Urinary bladder (tissue), 4 donors: Measurements from ENCODE around the gene LINC01488. TPM values are rescaled to one million over a fixed set of nuclear protein-coding genes. Genes with fewer than 3 reads are reported as not detected.

Experiments
- DNase-seq: peaks from one replicate; pipeline ENCODE4 v3.0.0-alpha.2; 2015; ENCODE audit errors: extremely low spot score
- H3K27ac ChIP-seq: one replicate; pipeline ENCODE4 v1.5.1; 2013; ENCODE audit warnings: low read depth, mild to moderate bottlenecking, moderate library complexity
- H3K36me3 ChIP-seq: one replicate; pipeline ENCODE4 v1.6.1; 2013; ENCODE audit warnings: mild to moderate bottlenecking, moderate library complexity; ENCODE audit not compliant: insufficient read depth
- H3K4me1 ChIP-seq: one replicate; pipeline ENCODE4 v1.6.1; 2013; ENCODE audit warnings: mild to moderate bottlenecking, moderate library complexity; ENCODE audit not compliant: insufficient read depth
- H3K4me3 ChIP-seq: one replicate; pipeline ENCODE4 v1.5.1; 2013; ENCODE audit warnings: low read depth, low read length
- WGBS: extraction: QIAGEN DNeasy Blood & Tissue Kit; methylation state at CpG from one replicate; pipeline ENCODE4 v1.1.7; 2013; 5-methylcytosine and 5-hydroxymethylcytosine counted together
- polyA plus RNA-seq: library from polyadenylated mRNA; stranded (reverse); fragments of 200-250 nt; gene quantifications from one replicate; pipeline ENCODE4 v1.2.3, GENCODE V29; 2013
- total RNA-seq: library from RNA; depleted of rRNA; stranded (reverse); fragments of >200 nt; gene quantifications from one replicate; pipeline ENCODE4 v1.2.3, GENCODE V29; 2014
- donor health status: healthy with polysubstance abuse.
- donor health status: healthy.

Gene LINC01488
- total and polyA plus RNA-seq, 2 donors, result 0.05 TPM; not detected in 1

- DNase-seq, result no peak
- no peaks in the 10 kb centered on the region for H3K4me1 ChIP-seq
- H3K4me3 ChIP-seq, result no peak overlapping the region
- H3K27ac ChIP-seq, result no peak overlapping the region
- no peaks in the 10 kb centered on the region for H3K36me3 ChIP-seq
- WGBS, result 81% methylated on average over 19 of the region's 19 CpGs
Observed at GRCh38 chr11:69530278-69531070, 49.0 kb downstream of the LINC01488 start.

- Histone ChIP-seq H3K4me3 (no peak overlapping the region), H3K4me1 (no peaks in the 10 kb centered on the region), H3K27ac (no peak overlapping the region), H3K36me3 (no peaks in the 10 kb centered on the region)
- 66% methylated on average over 12 of the region's 12 CpGs for WGBS
- no peak for DNase-seq
Observed at GRCh38 chr11:69531071-69531716, 49.7 kb downstream of the LINC01488 start.

DNA sequence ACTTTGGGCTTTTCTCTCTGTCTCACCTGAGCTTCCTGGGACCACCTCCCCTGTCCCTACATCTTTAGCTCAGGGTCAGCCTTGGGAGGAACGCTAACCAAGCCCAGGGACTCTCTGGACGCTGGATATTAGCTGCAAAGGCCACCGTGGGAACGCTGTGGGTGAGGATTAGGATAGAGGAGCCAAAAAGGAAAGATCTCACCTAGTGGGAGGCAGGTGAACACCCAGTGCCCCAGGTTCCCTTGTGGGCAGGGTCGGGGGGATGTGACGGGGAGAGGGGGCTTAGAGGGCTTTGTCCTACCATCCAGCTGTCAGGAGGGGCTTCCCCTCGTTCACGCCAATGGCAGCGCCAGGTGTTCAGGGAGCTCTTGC is 50.2 kb downstream of the LINC01488 start:
- 86% methylated on average over 9 of the region's 9 CpGs for WGBS
- Histone ChIP-seq H3K4me1 (no peaks in the 10 kb centered on the region), H3K36me3 (no peaks in the 10 kb centered on the region), H3K4me3 (no peak overlapping the region), H3K27ac (no peak overlapping the region)
- no peak for DNase-seq

GRCh38 chr11:69533296-69534165 is 52.1 kb downstream of the LINC01488 start:
- no peak for DNase-seq
- 72% methylated on average over 23 of the region's 23 CpGs for WGBS
- H3K4me1 ChIP-seq, result no peaks in the 10 kb centered on the region
- H3K36me3 ChIP-seq, result no peaks in the 10 kb centered on the region
- no peak overlapping the region for H3K27ac ChIP-seq
- no peak overlapping the region for H3K4me3 ChIP-seq

- Histone ChIP-seq H3K4me1 (no peaks in the 10 kb centered on the region), H3K36me3 (no peaks in the 10 kb centered on the region), H3K4me3 (no peak overlapping the region), H3K27ac (no peak overlapping the region)
- DNase-seq, result no peak
- 65% methylated on average over 14 of the region's 14 CpGs for WGBS
Observed at GRCh38 chr11:69534166-69534530, 52.7 kb downstream of the LINC01488 start.

GRCh38 chr11:69535908-69536307 is 54.4 kb downstream of the LINC01488 start:
- no peak overlapping the region for H3K4me3 ChIP-seq
- no peaks in the 10 kb centered on the region for H3K4me1 ChIP-seq
- no peak for DNase-seq
- no peaks in the 10 kb centered on the region for H3K36me3 ChIP-seq
- no peak overlapping the region for H3K27ac ChIP-seq
- WGBS, result 79% methylated on average over 7 of the region's 7 CpGs

- no peak overlapping the region for H3K27ac ChIP-seq
- no peak for DNase-seq
- 92% methylated on average over 9 of the region's 9 CpGs for WGBS
- H3K4me3 ChIP-seq, result no peak overlapping the region
- H3K36me3 ChIP-seq, result no peaks in the 10 kb centered on the region
- no peaks in the 10 kb centered on the region for H3K4me1 ChIP-seq
Observed at GRCh38 chr11:69536406-69536805, 54.9 kb downstream of the LINC01488 start.

DNA sequence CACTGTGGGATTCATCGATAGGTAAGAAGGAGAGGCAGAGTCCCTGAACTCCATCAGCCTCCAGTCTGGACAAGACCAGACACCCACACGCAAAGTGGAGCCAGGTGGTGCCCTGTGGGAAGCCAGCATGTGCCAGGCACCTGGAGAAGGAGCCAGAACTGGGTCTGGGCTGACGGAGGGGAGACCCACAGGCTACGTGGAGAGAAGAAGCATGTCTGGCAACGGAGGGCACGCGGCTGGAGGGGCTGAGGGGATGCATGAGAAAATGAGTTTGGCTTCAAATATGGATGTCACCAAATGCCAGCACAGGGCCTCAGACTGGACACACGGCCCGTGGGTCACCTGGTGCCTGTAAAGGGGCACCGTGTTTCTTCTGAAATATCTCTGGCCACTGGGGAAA is 55.7 kb downstream of the LINC01488 start:
- H3K4me1 ChIP-seq, result no peaks in the 10 kb centered on the region
- no peaks in the 10 kb centered on the region for H3K36me3 ChIP-seq
- DNase-seq, result no peak
- no peak overlapping the region for H3K4me3 ChIP-seq
- WGBS, result 93% methylated on average over 10 of the region's 10 CpGs
- no peak overlapping the region for H3K27ac ChIP-seq

GRCh38 chr11:69537855-69538640 is 56.6 kb downstream of the LINC01488 start:
- DNase-seq, result no peak
- no peak overlapping the region for H3K4me3 ChIP-seq
- H3K27ac ChIP-seq, result no peak overlapping the region
- H3K36me3 ChIP-seq, result no peaks in the 10 kb centered on the region
- H3K4me1 ChIP-seq, result no peaks in the 10 kb centered on the region
- WGBS, result 93% methylated on average over 12 of the region's 12 CpGs

DNA sequence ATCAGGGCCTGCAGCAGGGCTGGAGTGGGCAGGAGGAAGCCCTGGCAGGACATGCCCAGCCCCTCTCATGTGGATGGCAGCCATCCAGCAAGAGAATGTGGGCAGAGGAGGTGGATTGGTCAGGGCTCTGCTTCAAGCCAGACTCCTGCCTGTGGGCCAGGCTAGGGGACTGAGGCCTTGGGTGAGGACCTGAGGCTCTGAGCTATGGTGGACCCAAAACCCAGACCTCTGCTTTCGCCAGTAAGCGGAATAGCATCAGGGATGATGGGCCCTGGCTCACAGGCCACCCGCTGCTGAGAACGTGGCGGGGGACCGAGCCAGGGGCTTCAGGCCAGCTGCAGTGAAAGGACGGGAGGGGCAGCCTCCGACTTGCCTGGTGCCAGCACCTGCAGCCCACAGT is 57.4 kb downstream of the LINC01488 start:
- DNase-seq, result no peak
- Histone ChIP-seq H3K4me3 (no peak overlapping the region), H3K27ac (no peak overlapping the region), H3K4me1 (no peaks in the 10 kb centered on the region), H3K36me3 (no peaks in the 10 kb centered on the region)
- 88% methylated on average over 8 of the region's 8 CpGs for WGBS

GRCh38 chr11:69539416-69540117 is 58.1 kb downstream of the LINC01488 start:
- H3K4me1 ChIP-seq, result no peaks in the 10 kb centered on the region
- no peaks in the 10 kb centered on the region for H3K36me3 ChIP-seq
- 74% methylated on average over 14 of the region's 14 CpGs for WGBS
- no peak overlapping the region for H3K27ac ChIP-seq
- no peak overlapping the region for H3K4me3 ChIP-seq
- no peak for DNase-seq

DNA sequence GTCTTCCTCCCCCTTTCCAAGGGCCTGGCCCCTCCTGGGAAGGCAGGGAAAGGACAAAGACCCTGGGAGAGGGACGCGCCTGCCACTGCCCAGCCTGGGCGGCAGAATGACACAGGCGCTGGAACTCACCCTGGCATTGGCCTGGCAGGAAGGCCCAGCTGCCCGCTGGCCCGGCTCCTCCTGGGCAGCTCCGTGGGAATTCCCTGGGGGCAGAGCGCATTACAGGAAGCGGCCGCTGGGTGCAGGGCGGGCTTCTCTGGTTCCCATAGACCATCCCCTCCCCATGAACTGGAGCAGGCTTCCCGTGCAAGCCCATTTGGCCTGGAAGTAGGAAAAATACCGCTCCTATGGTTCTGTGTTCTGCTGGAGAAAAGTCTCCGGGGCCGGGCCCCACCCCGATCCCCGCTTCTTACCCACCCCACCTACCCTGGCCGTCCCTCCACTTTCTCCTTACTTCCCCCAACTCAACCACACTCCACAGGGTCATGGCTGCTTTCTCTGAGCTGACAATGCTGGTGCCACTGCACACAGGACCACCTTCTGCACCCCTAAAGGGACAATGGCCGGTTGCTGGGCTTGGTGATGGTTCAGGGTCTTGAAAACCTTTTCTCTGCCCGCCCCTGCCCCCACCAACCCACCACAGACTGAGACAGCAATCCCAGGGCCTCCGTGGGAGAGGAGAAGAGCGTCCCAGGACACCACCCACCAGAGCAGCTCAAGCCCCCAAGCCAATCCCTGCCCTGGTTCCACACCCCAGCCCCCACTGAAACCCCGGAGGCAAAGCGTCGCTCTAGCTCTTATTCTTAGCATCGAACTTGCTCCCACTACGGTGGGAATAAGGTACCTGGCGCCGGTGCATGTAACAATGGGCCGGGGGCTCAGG is 58.9 kb downstream of the LINC01488 start:
- Histone ChIP-seq H3K4me1 (no peaks in the 10 kb centered on the region), H3K27ac (no peak overlapping the region), H3K4me3 (no peak overlapping the region), H3K36me3 (no peaks in the 10 kb centered on the region)
- 76% methylated on average over 30 of the region's 30 CpGs for WGBS
- DNase-seq, result no peak
